Right cardiac atrium (tissue), 5 donors: Measurements from ENCODE around the gene GNAS. TPM values are rescaled to one million over a fixed set of nuclear protein-coding genes. Genes with fewer than 3 reads are reported as not detected.
A peak's percentile ranks its signal among the peaks of the same experiment; 100 is the strongest.

Source experiments
- ATAC-seq, 2 donors: fragments of 200-7000 bp; cut with Tn5 transposase; one replicate each; pipeline versions ENCODE4 v1.8.0 to v1.9.1; 2020; ENCODE audit warnings: moderate library complexity in 2 of 2, mild to moderate bottlenecking in 1 of 2
- DNase-seq, 3 donors: peaks; one replicate each; pipeline ENCODE4 v3.0.0-alpha.2; 2020
- H3K27ac ChIP-seq: one replicate; pipeline ENCODE4 v1.5.1; 2013; ENCODE audit warnings: mild to moderate bottlenecking, low read length, control low read depth, moderate library complexity
- H3K27me3 ChIP-seq: one replicate; pipeline ENCODE4 v1.6.1; 2013; ENCODE audit not compliant: control insufficient read depth, insufficient read depth
- H3K4me1 ChIP-seq: one replicate; pipeline ENCODE4 v1.6.1; 2013; ENCODE audit warnings: low read length; ENCODE audit not compliant: control insufficient read depth, insufficient read depth
- H3K4me3 ChIP-seq: one replicate; pipeline ENCODE4 v1.5.1; 2013; ENCODE audit warnings: low read length, control low read depth
- H3K9me3 ChIP-seq: one replicate; pipeline ENCODE4 v1.6.1; 2013; ENCODE audit warnings: low read length; ENCODE audit not compliant: control insufficient read depth
- WGBS: extraction: QIAGEN DNeasy Blood & Tissue Kit; methylation state at CpG from one replicate; pipeline ENCODE4 v1.1.7; 2013; 5-methylcytosine and 5-hydroxymethylcytosine counted together
- intact Hi-C, 4 donors: fragments of 100-400 bp; cut with DNase I; formaldehyde crosslinking; loops; one replicate each; pipeline versions ENCODE4 v1.11.0 to v1.14.0; 2022 to 2023
- polyA plus RNA-seq: library from polyadenylated mRNA; stranded (reverse); fragments of 200-250 nt; gene quantifications from one replicate; pipeline ENCODE4 v1.2.3, GENCODE V29; 2013
- total RNA-seq, 4 donors: library from RNA; stranded (reverse); fragmentation: NEBNext Ultra II Directional; extraction: Animal tissue kit (Norgen Biotek cat#: 25700); gene quantifications; one replicate each; pipeline ENCODE4 v1.2.1, GENCODE V29; 2021
- donor health status: healthy with polysubstance abuse.
- donor health status: DM: no; HTN: yes; CAD: no.
- donor health status: DM: no; HTN: no; CAD: no.
- donor health status: DM: no; HTN: yes; CAD: no; lungs with severe emphysema.
- donor health status: DM: yes; HTN: yes; CAD: no.

GNAS gene
- total and polyA plus RNA-seq, 5 donors = 1,230 to 1,885 (median 1,422) TPM

- 49% methylated on average over 7 of the region's 7 CpGs for WGBS
These were observed 17.9 kb downstream of the GNAS start for GRCh38 chr20:58870293-58871014.

GRCh38 chr20:58871533-58872102, 19.1 kb downstream of the GNAS start:
- intact Hi-C loops = loop anchor here in 2 of 4 donors (5.0 to 10.0 kb wide), 3 partner anchors 213 to 583 kb away; no protein-coding TSS in a partner anchor
- Histone ChIP-seq H3K4me3 (no peak overlapping the region), H3K9me3 (no peaks in the 10 kb centered on the region), H3K27ac (no peak overlapping the region), H3K4me1 (no peaks in the 10 kb centered on the region), H3K27me3 (no peaks in the 10 kb centered on the region)
- DNase-seq (peak in 1 of 3 donors; percentile 61), ATAC-seq (no peak)
- 88% methylated on average over 8 of the region's 8 CpGs for WGBS

More at GRCh38 chr20:58870293-58871014, 17.9 kb downstream of the GNAS start:
- intact Hi-C loops = loop anchor here in 2 of 4 donors (5.0 to 10.0 kb wide), 3 partner anchors 214 to 584 kb away; no protein-coding TSS in a partner anchor
- Histone ChIP-seq H3K27ac (no peak overlapping the region), H3K4me3 (no peak overlapping the region), H3K27me3 (no peaks in the 10 kb centered on the region), H3K9me3 (no peaks in the 10 kb centered on the region), H3K4me1 (no peaks in the 10 kb centered on the region)
- DNase-seq (peak; percentile 57 to 78 (median 78)), ATAC-seq (peak; percentile 82 to 87)

- Histone ChIP-seq H3K4me3 (no peak overlapping the region), H3K9me3 (no peaks in the 10 kb centered on the region), H3K27me3 (no peaks in the 10 kb centered on the region), H3K27ac (no peak overlapping the region), H3K4me1 (no peaks in the 10 kb centered on the region)
- 91% methylated on average over 1 of the region's 1 CpG for WGBS
- no peak for ATAC-seq
- DNase-seq = no peak
- intact Hi-C loops = loop anchor here in 2 of 4 donors (5.0 to 10.0 kb wide), 3 partner anchors 210 to 580 kb away; no protein-coding TSS in a partner anchor
These were observed 22.0 kb downstream of the GNAS start for GRCh38 chr20:58874469-58874868.

GRCh38 chr20:58875111-58875510, 22.6 kb downstream of the GNAS start:
- no peak overlapping the region for H3K4me3 ChIP-seq
- DNase-seq = no peak
- no peaks in the 10 kb centered on the region for H3K27me3 ChIP-seq
- H3K4me1 ChIP-seq = no peaks in the 10 kb centered on the region
- 96% methylated on average over 3 of the region's 3 CpGs for WGBS
- H3K27ac ChIP-seq = no peak overlapping the region
- no peaks in the 10 kb centered on the region for H3K9me3 ChIP-seq
- ATAC-seq = no peak
- intact Hi-C loops = loop anchor here in 2 of 4 donors (10.0 kb wide), 2 partner anchors 210 to 580 kb away; no protein-coding TSS in a partner anchor

GRCh38 chr20:58875541-58876134, 23.1 kb downstream of the GNAS start:
- no peak overlapping the region for H3K4me3 ChIP-seq
- DNase-seq (no peak), ATAC-seq (no peak)
- H3K9me3 ChIP-seq = no peaks in the 10 kb centered on the region
- H3K27ac ChIP-seq = no peak overlapping the region
- H3K27me3 ChIP-seq = no peaks in the 10 kb centered on the region
- 92% methylated on average over 12 of the region's 12 CpGs for WGBS
- intact Hi-C loops = loop anchor here in 2 of 4 donors (10.0 kb wide), 2 partner anchors 209 to 579 kb away; no protein-coding TSS in a partner anchor
- H3K4me1 ChIP-seq = no peaks in the 10 kb centered on the region

- no peak overlapping the region for H3K27ac ChIP-seq
- H3K4me3 ChIP-seq = no peak overlapping the region
- H3K27me3 ChIP-seq = no peaks in the 10 kb centered on the region
- H3K4me1 ChIP-seq = no peaks in the 10 kb centered on the region
- no peak for ATAC-seq
- no peak for DNase-seq
- intact Hi-C loops = loop anchor here in 2 of 4 donors (10.0 kb wide), 2 partner anchors 208 to 578 kb away; no protein-coding TSS in a partner anchor
- no peaks in the 10 kb centered on the region for H3K9me3 ChIP-seq
- WGBS = 79% methylated on average over 7 of the region's 7 CpGs
These were observed 23.9 kb downstream of the GNAS start for GRCh38 chr20:58876437-58876836.

- H3K27ac ChIP-seq = no peak overlapping the region
- H3K9me3 ChIP-seq = no peaks in the 10 kb centered on the region
- no peaks in the 10 kb centered on the region for H3K27me3 ChIP-seq
- H3K4me3 ChIP-seq = no peak overlapping the region
- ATAC-seq (no peak), DNase-seq (no peak)
- intact Hi-C loops = loop anchor here in 2 of 4 donors (10.0 kb wide), 2 partner anchors 207 to 577 kb away; no protein-coding TSS in a partner anchor
- WGBS = 71% methylated on average over 11 of the region's 11 CpGs
- no peaks in the 10 kb centered on the region for H3K4me1 ChIP-seq
These were observed 24.8 kb downstream of the GNAS start for GRCh38 chr20:58877050-58877975.

- no peak for DNase-seq
- H3K4me1 ChIP-seq = no peaks in the 10 kb centered on the region
- no peak overlapping the region for H3K27ac ChIP-seq
- no peaks in the 10 kb centered on the region for H3K27me3 ChIP-seq
- ATAC-seq = no peak
- intact Hi-C loops = loop anchor here in 2 of 4 donors (10.0 kb wide), 2 partner anchors 207 to 577 kb away; no protein-coding TSS in a partner anchor
- WGBS = 74% methylated on average over 4 of the region's 4 CpGs
- H3K4me3 ChIP-seq = no peak overlapping the region
- H3K9me3 ChIP-seq = no peaks in the 10 kb centered on the region
These were observed 25.5 kb downstream of the GNAS start for GRCh38 chr20:58877976-58878360.

GRCh38 chr20:58878399-58878798, 25.9 kb downstream of the GNAS start:
- Histone ChIP-seq H3K4me1 (no peaks in the 10 kb centered on the region), H3K27ac (no peak overlapping the region), H3K27me3 (no peaks in the 10 kb centered on the region), H3K9me3 (no peaks in the 10 kb centered on the region), H3K4me3 (no peak overlapping the region)
- ATAC-seq (no peak), DNase-seq (no peak)
- 88% methylated on average over 4 of the region's 4 CpGs for WGBS
- intact Hi-C loops = loop anchor here in 2 of 4 donors (10.0 kb wide), 2 partner anchors 206 to 576 kb away; no protein-coding TSS in a partner anchor

- ATAC-seq = no peak
- H3K9me3 ChIP-seq = no peaks in the 10 kb centered on the region
- intact Hi-C loops = no loop called here
- no peak for DNase-seq
- H3K27me3 ChIP-seq = no peaks in the 10 kb centered on the region
- H3K4me1 ChIP-seq = no peaks in the 10 kb centered on the region
- no peak overlapping the region for H3K4me3 ChIP-seq
- no peak overlapping the region for H3K27ac ChIP-seq
- WGBS = 90% methylated on average over 1 of the region's 1 CpG
These were observed 27.9 kb downstream of the GNAS start for GRCh38 chr20:58880441-58880840.
